A549 (cell line): ENCODE measurements around the gene UNC13D. TPM values are rescaled to one million over a fixed set of nuclear protein-coding genes. Genes with fewer than 3 reads are reported as not detected.
A peak's percentile ranks its signal among the peaks of the same experiment; 100 is the strongest.
"Not testable (repeated sequence)": the region's sequence is repeated elsewhere in the genome, so short reads cannot be mapped to it uniquely, and the experiment has no call there.

Experiments used
- ATAC-seq, 2 experiments: fragments of 200-7000 bp in 1 of 2; fragments of >200 bp in 1 of 2; cut with Nextera tagmentation in 1 of 2; cut with Tn5 transposase in 1 of 2; 3 replicates each; pipeline versions ENCODE4 v1.8.0 to v1.9.1; 2018 to 2020; ENCODE audit warnings: mild to moderate bottlenecking in 1 of 2, moderate library complexity in 1 of 2
- CTCF ChIA-PET: fragments of 300-600 bp; sonication (Branson Sonifier 250); formaldehyde crosslinking; extraction: SDS; loops from one replicate; lab custom pipeline; 2021; ENCODE audit warnings: antibody characterized with exemption, inconsistent platforms; lab: Yijun Ruan, JAX
- POLR2A ChIA-PET: fragments of 350-600 bp; formaldehyde crosslinking; extraction: SDS; loops from one replicate; lab custom pipeline; 2021; ENCODE audit warnings: antibody characterized with exemption, inconsistent platforms; lab: Yijun Ruan, JAX
- DNase-seq, 2 experiments: peaks; one replicate each; pipeline versions ENCODE4 v3.0.0 to v3.0.0-alpha.2; 2011 to 2016; ENCODE audit warnings: low read depth in 1 of 2, low spot score in 1 of 2
- FAIRE-seq: peaks from 2 replicates; lab custom pipeline; 2011; peaks lifted over from hg19 to GRCh38; lab: Jason Lieb, UNC
- H3K27ac ChIP-seq, 2 experiments: fragments of >200 bp; sonication (Bioruptor Twin); formaldehyde crosslinking; 3 replicates each; pipeline ENCODE4 v1.5.1; 2016 to 2017
- H3K4me1 ChIP-seq: fragments of >200 bp; sonication (Bioruptor Twin); formaldehyde crosslinking; 3 replicates; pipeline ENCODE4 v1.6.1; 2016
- H3K4me2 ChIP-seq: fragments of >200 bp; sonication (Bioruptor Twin); formaldehyde crosslinking; 3 replicates; pipeline ENCODE4 v1.6.1; 2016
- H3K4me3 ChIP-seq: fragments of >200 bp; sonication (Bioruptor Twin); formaldehyde crosslinking; 3 replicates; pipeline ENCODE4 v1.5.1; 2016
- H3K9me3 ChIP-seq: fragments of >200 bp; sonication (Bioruptor Twin); formaldehyde crosslinking; 3 replicates; pipeline ENCODE4 v1.6.1; 2016
- ATOH8 ChIP-seq: fragments of 250-450 bp; sonication (Bioruptor Pico); IDR thresholded peaks from 2 replicates; pipeline ENCODE4 v1.5.0; 2020; ENCODE audit warnings: low read depth, mild to moderate bottlenecking, moderate library complexity
- CBX8 ChIP-seq: fragments of 200-600 bp; sonication (generic); IDR thresholded peaks from 2 replicates; pipeline ENCODE4 v1.6.1; 2016
- CEBPB ChIP-seq, 2 experiments: fragments of >200 bp in 1 of 2; sonication (Bioruptor Twin) in 1 of 2; formaldehyde crosslinking in 1 of 2; IDR thresholded peaks; 2 replicates each; pipeline ENCODE4 v1.6.1; 2012 to 2016
- EHF ChIP-seq: fragments of 250-450 bp; sonication (Bioruptor Pico); IDR thresholded peaks from 2 replicates; pipeline ENCODE4 v1.5.0; 2020; ENCODE audit warnings: mild to moderate bottlenecking
- ELK1 ChIP-seq: fragments of 150-350 bp; IDR thresholded peaks from 2 replicates; pipeline ENCODE4 v1.6.1; 2014; ENCODE audit warnings: low read depth, mild to moderate bottlenecking, low read length
- FOSB ChIP-seq: fragments of 250-450 bp; sonication (Bioruptor Pico); IDR thresholded peaks from 2 replicates; pipeline ENCODE4 v1.5.0; 2020; ENCODE audit warnings: mild to moderate bottlenecking, moderate library complexity
- FOSL2 ChIP-seq, 2 experiments: fragments of 450-650 bp in 1 of 2; fragments of >200 bp in 1 of 2; sonication (Bioruptor Twin) in 1 of 2; formaldehyde crosslinking; IDR thresholded peaks; 2 replicates each; pipeline versions ENCODE4 v1.5.0 to v1.6.1; 2016 to 2020; ENCODE audit warnings: mild to moderate bottlenecking in 1 of 2, moderate library complexity in 1 of 2
- GATA3 ChIP-seq: IDR thresholded peaks from 2 replicates; pipeline ENCODE4 v1.6.1; 2012; ENCODE audit warnings: borderline replicate concordance
- HEYL ChIP-seq: fragments of 250-450 bp; sonication (Bioruptor Pico); IDR thresholded peaks from 2 replicates; pipeline ENCODE4 v1.8.0; 2021; ENCODE audit warnings: mild to moderate bottlenecking, moderate library complexity
- HOXB5 ChIP-seq: fragments of 250-450 bp; sonication (Bioruptor Pico); IDR thresholded peaks from 2 replicates; pipeline ENCODE4 v1.5.0; 2020; ENCODE audit warnings: mild to moderate bottlenecking, moderate library complexity
- KDM1A ChIP-seq: fragments of 200-600 bp; sonication (generic); IDR thresholded peaks from 2 replicates; pipeline ENCODE4 v1.6.1; 2016; ENCODE audit warnings: low read depth, mild to moderate bottlenecking
- KDM5A ChIP-seq: fragments of 200-600 bp; sonication (generic); IDR thresholded peaks from 2 replicates; pipeline ENCODE4 v1.6.1; 2016; ENCODE audit warnings: antibody characterized with exemption, mild to moderate bottlenecking
- SREBF2 ChIP-seq: fragments of 450-650 bp; IDR thresholded peaks from 2 replicates; pipeline ENCODE4 v1.6.1; 2014; ENCODE audit warnings: mild to moderate bottlenecking, moderate library complexity
- TP53 ChIP-seq: fragments of 250-450 bp; sonication (Bioruptor Pico); IDR thresholded peaks from 2 replicates; pipeline ENCODE4 v1.5.0; 2021; ENCODE audit warnings: mild to moderate bottlenecking, moderate library complexity
- WGBS: methylation state at CpG from one replicate; pipeline ENCODE4 v1.1.6; 2017; ENCODE audit errors: missing lambda C conversion rate; 5-methylcytosine and 5-hydroxymethylcytosine counted together
- polyA plus RNA-seq, 4 experiments: library from polyadenylated mRNA; depleted of rRNA in 3 of 4; stranded (reverse); fragments of >200 nt; fragmentation: RNase III in 1 of 4; extraction: RNeasy Plus Mini Kit Qiagen cat#74134 plus additional on column Dnase treatment in 1 of 4; gene quantifications; 2 replicates in 3 of 4; 3 replicates in 1 of 4; pipeline ENCODE4 v1.2.3, GENCODE V29; 2011 to 2017
- TF ChIP-seq, protein P1 (sequence below): IDR thresholded peaks from 2 replicates; pipeline ENCODE4 v1.6.1; 2012
- TF ChIP-seq, protein P2 (sequence below): fragments of >200 bp; sonication (Bioruptor Twin); formaldehyde crosslinking; IDR thresholded peaks from 3 replicates; pipeline ENCODE4 v1.5.1; 2016

Gene UNC13D
- polyA plus RNA-seq, 2 of the 4 experiments (the other 2 are of a cell fraction): 1.6 to 3.5 TPM

DNA sequence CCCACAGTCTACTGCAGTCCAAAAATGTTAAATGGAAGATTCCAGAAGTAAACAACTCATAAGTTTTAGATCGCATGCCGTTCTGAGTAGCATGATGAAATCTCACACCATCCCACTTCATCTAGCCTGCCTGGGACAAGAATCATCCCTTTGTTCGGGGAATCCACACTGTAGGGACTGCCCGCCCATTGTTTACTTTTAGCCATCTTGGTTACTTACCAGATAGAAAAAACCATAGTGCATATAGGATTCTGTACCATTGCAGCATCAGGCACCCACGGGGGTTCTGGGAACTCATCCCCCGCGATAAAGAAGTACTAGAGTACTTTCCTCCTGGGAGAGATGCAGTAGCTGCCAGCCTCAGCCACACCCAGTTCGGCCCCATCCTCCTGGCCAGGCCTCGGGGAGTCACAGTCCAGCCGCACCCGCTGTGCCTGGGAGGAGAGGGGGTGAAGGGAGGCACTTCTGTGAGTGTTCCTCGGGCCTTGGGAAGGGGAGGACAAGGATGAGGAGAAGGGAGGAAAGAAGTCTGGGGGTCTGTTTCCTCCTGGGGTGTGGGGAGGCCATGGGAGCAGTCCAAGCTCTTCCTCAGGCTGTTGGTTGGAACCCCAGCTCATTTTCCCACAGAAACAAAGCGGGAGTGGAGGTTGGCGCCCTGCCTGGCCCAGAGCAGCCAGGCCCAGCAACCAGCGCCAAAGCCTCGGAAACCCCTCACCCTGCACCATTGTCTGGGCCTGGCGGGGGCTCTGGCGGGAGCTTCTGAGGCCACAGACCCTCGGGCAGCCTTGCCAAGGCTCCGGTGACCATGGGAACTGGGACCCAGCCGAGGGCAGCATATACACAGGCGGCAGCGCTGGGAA is 25.3 kb upstream of the UNC13D start:
- H3K4me1 ChIP-seq: peaks cover 31% of the 10 kb centered on the region
- TF ChIP-seq CBX8 (no peak), KDM5A (no peak)
- TF ChIP-seq, protein P1, sequence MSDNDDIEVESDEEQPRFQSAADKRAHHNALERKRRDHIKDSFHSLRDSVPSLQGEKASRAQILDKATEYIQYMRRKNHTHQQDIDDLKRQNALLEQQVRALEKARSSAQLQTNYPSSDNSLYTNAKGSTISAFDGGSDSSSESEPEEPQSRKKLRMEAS: peak; percentile 39; the same call in 1 of the 2 replicates
- TF ChIP-seq, all 56 proteins: peak for 1
- peak overlapping the region; percentile 56 for H3K4me2 ChIP-seq
- 55% methylated on average over 23 of the region's 23 CpGs for WGBS
- peak overlapping the region; percentile 66 to 84 for H3K27ac ChIP-seq
- H3K4me3 ChIP-seq: no peak overlapping the region
- ChIA-PET POLR2A (interaction anchor here (1.6 kb wide), 1 partner anchor 90 kb away, joined by 7 read pairs; a partner anchor contains a TSS), CTCF (interaction anchor here (0.6 to 22.8 kb wide), 8 partner anchors 9 to 86 kb away, joined by 3 to 513 read pairs (median 5); partner anchors contain the start of genes MRPL38, TRIM47, TRIM65 and WBP2)
- no peaks in the 10 kb centered on the region for H3K9me3 ChIP-seq
- no peak for FAIRE-seq
- ATAC-seq: peak in 1 of 2 experiments; percentile 21; a peak in 3 of 6 replicates
- peak; percentile 56 to 57 for DNase-seq

- Histone ChIP-seq H3K4me1 (peaks cover 31% of the 10 kb centered on the region), H3K4me2 (peak overlapping the region; percentile 56), H3K27ac (peak overlapping the region; percentile 66 to 84)
- H3K9me3 ChIP-seq, FAIRE-seq, POLR2A ChIA-PET, ATAC-seq, DNase-seq, H3K4me3 ChIP-seq: not testable (repeated sequence)
- WGBS: 88% methylated on average over 12 of the region's 12 CpGs
- CTCF ChIA-PET: interaction anchor here (1.3 to 22.8 kb wide), 6 partner anchors 10 to 85 kb away, joined by 3 to 513 read pairs (median 22); partner anchors contain the start of genes MRPL38, TRIM47, TRIM65 and WBP2
Measured at GRCh38 chr17:75868730-75869281, 24.6 kb upstream of the UNC13D start.

- H3K4me1 ChIP-seq: peaks cover 18% of the 10 kb centered on the region
- FAIRE-seq, H3K4me2 ChIP-seq, H3K4me3 ChIP-seq, H3K9me3 ChIP-seq, DNase-seq: not testable (repeated sequence)
- ChIA-PET CTCF (interaction anchor here (0.6 to 14.2 kb wide), 9 partner anchors 8 to 726 kb away, joined by 3 to 330 read pairs (median 6); partner anchors contain the start of genes TRIM47, TRIM65 and WBP2), POLR2A (interaction anchor here (1.2 kb wide), 1 partner anchor 10 kb away, joined by 8 read pairs; the partner anchor contains the start of gene WBP2)
- H3K27ac ChIP-seq: 0 out of 6 replicates have a peak overlapping the region, but pooled peaks of 1 of the 2 experiments have one; percentile 0
- WGBS: 78% methylated on average over 17 of the region's 17 CpGs
- 0 out of 6 replicates have a peak, but pooled peaks of 1 of the 2 experiments have one; percentile 4 for ATAC-seq
Measured at GRCh38 chr17:75865404-75866188, 21.4 kb upstream of the UNC13D start.

GRCh38 chr17:75864887-75865286 is 20.7 kb upstream of the UNC13D start:
- not testable (repeated sequence) for H3K27ac ChIP-seq, H3K4me3 ChIP-seq, FAIRE-seq, DNase-seq, H3K4me2 ChIP-seq, ATAC-seq, H3K9me3 ChIP-seq
- H3K4me1 ChIP-seq: peaks cover 14% of the 10 kb centered on the region
- POLR2A ChIA-PET: interaction anchor here (1.2 kb wide), 1 partner anchor 9 kb away, joined by 8 read pairs; the partner anchor contains the start of gene WBP2
- 88% methylated on average over 4 of the region's 4 CpGs for WGBS
- CTCF ChIA-PET: interaction anchor here (0.6 to 6.3 kb wide), 8 partner anchors 11 to 726 kb away, joined by 3 to 38 read pairs (median 6); partner anchors contain the start of genes TRIM47 and TRIM65

GRCh38 chr17:75864448-75864871 is 20.3 kb upstream of the UNC13D start:
- no peaks in the 10 kb centered on the region for H3K9me3 ChIP-seq
- POLR2A ChIA-PET: interaction anchor here (1.2 kb wide), 1 partner anchor 9 kb away, joined by 8 read pairs; the partner anchor contains the start of gene WBP2
- H3K4me3 ChIP-seq: no peak overlapping the region
- TF ChIP-seq ATOH8 (CRISPR knock-in tag): no peak
- TF ChIP-seq KDM1A: no peak
- no peak for TF ChIP-seq GATA3
- TF ChIP-seq EHF (CRISPR knock-in tag): no peak
- TF ChIP-seq CEBPB (IDR thresholded peaks at IDR 0.05): no peak
- TF ChIP-seq FOSL2 (IDR thresholded peaks at IDR 0.05): no peak
- TF ChIP-seq FOSL2 (CRISPR knock-in tag; IDR thresholded peaks at IDR 0.05): no peak
- TF ChIP-seq, protein P2, sequence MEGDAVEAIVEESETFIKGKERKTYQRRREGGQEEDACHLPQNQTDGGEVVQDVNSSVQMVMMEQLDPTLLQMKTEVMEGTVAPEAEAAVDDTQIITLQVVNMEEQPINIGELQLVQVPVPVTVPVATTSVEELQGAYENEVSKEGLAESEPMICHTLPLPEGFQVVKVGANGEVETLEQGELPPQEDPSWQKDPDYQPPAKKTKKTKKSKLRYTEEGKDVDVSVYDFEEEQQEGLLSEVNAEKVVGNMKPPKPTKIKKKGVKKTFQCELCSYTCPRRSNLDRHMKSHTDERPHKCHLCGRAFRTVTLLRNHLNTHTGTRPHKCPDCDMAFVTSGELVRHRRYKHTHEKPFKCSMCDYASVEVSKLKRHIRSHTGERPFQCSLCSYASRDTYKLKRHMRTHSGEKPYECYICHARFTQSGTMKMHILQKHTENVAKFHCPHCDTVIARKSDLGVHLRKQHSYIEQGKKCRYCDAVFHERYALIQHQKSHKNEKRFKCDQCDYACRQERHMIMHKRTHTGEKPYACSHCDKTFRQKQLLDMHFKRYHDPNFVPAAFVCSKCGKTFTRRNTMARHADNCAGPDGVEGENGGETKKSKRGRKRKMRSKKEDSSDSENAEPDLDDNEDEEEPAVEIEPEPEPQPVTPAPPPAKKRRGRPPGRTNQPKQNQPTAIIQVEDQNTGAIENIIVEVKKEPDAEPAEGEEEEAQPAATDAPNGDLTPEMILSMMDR: no peak
- TF ChIP-seq HEYL (CRISPR knock-in tag): no peak
- no peak for TF ChIP-seq SREBF2
- no peak for TF ChIP-seq FOSB (CRISPR knock-in tag)
- no peak for TF ChIP-seq TP53 (CRISPR knock-in tag)
- TF ChIP-seq HOXB5 (CRISPR knock-in tag): no peak
- TF ChIP-seq ELK1: no peak
- TF ChIP-seq, all 56 proteins: peak for 0
- H3K4me1 ChIP-seq: peaks cover 10% of the 10 kb centered on the region
- no peak overlapping the region for H3K27ac ChIP-seq
- CTCF ChIA-PET: interaction anchor here (1.0 to 6.3 kb wide), 6 partner anchors 11 to 34 kb away, joined by 5 to 38 read pairs (median 6); partner anchors contain the start of genes TRIM47 and TRIM65
- DNase-seq (no peak), FAIRE-seq (no peak), ATAC-seq (peak; percentile 23 to 28; a peak in 3 of 6 replicates)
- no peak overlapping the region for H3K4me2 ChIP-seq
- WGBS: 78% methylated on average over 8 of the region's 8 CpGs
